ENCODE data around the gene THSD7B.

DNA sequence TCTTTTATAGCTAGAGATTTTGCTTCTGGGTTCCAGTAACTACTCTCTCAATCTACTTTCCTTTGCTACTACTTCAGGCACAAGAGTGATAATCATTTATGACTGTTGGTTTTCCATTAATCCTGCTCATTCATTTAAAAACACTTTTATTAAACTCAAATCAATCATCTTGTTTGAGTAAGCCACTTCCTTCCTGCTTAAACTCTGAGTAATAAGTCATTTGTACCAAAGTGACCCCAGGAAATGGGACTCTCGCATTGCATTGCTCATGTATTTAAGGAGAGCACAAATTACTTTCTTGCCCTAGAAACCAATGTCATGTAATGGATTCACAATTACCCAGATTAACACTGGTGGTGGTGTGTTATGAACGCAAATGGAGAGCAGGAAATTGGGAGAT is 928.2 kb downstream of the THSD7B start:
- TF ChIP-seq CTCF (IDR thresholded peaks at IDR 0.05) (no peak), POLR2A (IDR thresholded peaks at IDR 0.05) (no peak)
